Suprapubic skin (tissue), 3 donors: ENCODE measurements around the gene PUSL1.

Experiments used
- POLR2AphosphoS5 ChIP-seq, 3 donors: sonication (generic); formaldehyde crosslinking; IDR thresholded peaks; one replicate each; pipeline ENCODE4 v1.6.1; 2017; ENCODE audit warnings: antibody characterized with exemption in 3 of 3
- TF ChIP-seq, protein P1 (sequence below), 2 donors: fragments of 200-600 bp in 1 of 2; fragments of 450-650 bp in 1 of 2; sonication (generic) in 1 of 2; IDR thresholded peaks; one replicate each; pipeline ENCODE4 v1.5.1; 2016 to 2019; ENCODE audit warnings: antibody characterized with exemption in 2 of 2, mild to moderate bottlenecking in 1 of 2, moderate library complexity in 1 of 2

- TF ChIP-seq POLR2AphosphoS5 (IDR thresholded peaks at IDR 0.05), result no peak
- TF ChIP-seq, protein P1, sequence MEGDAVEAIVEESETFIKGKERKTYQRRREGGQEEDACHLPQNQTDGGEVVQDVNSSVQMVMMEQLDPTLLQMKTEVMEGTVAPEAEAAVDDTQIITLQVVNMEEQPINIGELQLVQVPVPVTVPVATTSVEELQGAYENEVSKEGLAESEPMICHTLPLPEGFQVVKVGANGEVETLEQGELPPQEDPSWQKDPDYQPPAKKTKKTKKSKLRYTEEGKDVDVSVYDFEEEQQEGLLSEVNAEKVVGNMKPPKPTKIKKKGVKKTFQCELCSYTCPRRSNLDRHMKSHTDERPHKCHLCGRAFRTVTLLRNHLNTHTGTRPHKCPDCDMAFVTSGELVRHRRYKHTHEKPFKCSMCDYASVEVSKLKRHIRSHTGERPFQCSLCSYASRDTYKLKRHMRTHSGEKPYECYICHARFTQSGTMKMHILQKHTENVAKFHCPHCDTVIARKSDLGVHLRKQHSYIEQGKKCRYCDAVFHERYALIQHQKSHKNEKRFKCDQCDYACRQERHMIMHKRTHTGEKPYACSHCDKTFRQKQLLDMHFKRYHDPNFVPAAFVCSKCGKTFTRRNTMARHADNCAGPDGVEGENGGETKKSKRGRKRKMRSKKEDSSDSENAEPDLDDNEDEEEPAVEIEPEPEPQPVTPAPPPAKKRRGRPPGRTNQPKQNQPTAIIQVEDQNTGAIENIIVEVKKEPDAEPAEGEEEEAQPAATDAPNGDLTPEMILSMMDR (IDR thresholded peaks at IDR 0.05), result no peak
Observed at GRCh38 chr1:1294250-1294890, 14.0 kb upstream of the PUSL1 start.
